ENCODE data around the gene UGGT1. TPM values are rescaled to one million over a fixed set of nuclear protein-coding genes. Genes with fewer than 3 reads are reported as not detected.

Gene UGGT1
- total and polyA plus RNA-seq, 9 donors = 7.1 to 42.5 (median 22.5) TPM

DNA sequence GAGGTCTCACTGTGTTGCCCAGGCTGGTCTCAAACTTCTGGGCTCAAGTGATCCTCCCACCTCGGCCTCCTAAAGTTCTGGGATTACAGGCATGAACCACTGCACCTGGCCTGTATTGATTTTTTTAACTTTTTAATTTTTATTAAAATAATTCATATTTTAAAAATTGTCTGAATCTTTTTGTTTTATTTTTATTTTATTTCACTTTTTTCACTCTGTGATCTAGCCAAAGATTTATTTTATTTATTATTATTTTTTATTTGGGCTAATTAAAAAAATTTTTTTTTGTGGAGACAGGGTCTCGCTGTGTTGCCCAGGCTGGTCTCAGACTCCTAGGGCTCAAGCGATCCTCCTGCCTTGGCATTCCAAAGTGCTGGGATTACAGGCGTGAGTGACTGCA lies 14.1 kb downstream of the UGGT1 start:
- H3K27me3 ChIP-seq = no peaks in the 10 kb centered on the region
- TF ChIP-seq POLR2A (IDR thresholded peaks at IDR 0.05) (no peak), EP300 (IDR thresholded peaks at IDR 0.05) (no peak)
- TF ChIP-seq, protein P1, sequence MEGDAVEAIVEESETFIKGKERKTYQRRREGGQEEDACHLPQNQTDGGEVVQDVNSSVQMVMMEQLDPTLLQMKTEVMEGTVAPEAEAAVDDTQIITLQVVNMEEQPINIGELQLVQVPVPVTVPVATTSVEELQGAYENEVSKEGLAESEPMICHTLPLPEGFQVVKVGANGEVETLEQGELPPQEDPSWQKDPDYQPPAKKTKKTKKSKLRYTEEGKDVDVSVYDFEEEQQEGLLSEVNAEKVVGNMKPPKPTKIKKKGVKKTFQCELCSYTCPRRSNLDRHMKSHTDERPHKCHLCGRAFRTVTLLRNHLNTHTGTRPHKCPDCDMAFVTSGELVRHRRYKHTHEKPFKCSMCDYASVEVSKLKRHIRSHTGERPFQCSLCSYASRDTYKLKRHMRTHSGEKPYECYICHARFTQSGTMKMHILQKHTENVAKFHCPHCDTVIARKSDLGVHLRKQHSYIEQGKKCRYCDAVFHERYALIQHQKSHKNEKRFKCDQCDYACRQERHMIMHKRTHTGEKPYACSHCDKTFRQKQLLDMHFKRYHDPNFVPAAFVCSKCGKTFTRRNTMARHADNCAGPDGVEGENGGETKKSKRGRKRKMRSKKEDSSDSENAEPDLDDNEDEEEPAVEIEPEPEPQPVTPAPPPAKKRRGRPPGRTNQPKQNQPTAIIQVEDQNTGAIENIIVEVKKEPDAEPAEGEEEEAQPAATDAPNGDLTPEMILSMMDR (IDR thresholded peaks at IDR 0.05) = no peak
- 94 to 98% (median 96%) methylated on average over 4 of the region's 4 CpGs for WGBS, 3 donors
- H3K9me3 ChIP-seq = no peaks in the 10 kb centered on the region
- no peak overlapping the region for H3K27ac ChIP-seq
- no peaks in the 10 kb centered on the region for H3K36me3 ChIP-seq
- H3K4me3 ChIP-seq = no peak overlapping the region
- no peaks in the 10 kb centered on the region for H3K4me1 ChIP-seq (ENCODE audit: insufficient read depth)
- intact Hi-C loops (cut with DNase I) = no loop called here
- DNase-seq = no peak

DNA sequence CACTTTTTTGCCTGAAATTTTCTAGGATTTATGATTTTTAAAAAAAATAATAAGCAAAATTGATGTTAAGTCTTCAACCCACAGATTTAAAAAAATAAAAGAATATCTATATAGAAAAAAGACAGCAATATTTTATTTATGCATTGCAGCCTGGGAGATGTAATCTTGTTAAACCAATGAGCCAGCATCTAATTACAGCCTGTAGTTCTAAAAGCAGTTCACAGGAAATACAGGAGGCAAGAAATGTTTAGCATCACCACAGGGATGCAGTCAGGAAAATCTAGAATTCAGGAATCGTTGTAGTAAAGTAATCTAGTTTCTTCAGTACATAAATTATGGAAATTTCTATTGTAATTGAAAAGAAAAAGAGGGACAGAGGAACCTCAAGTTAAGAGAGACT lies 17.2 kb downstream of the UGGT1 start:
- no peaks in the 10 kb centered on the region for H3K27me3 ChIP-seq
- H3K4me1 ChIP-seq (ENCODE audit: insufficient read depth) = no peaks in the 10 kb centered on the region
- no peaks in the 10 kb centered on the region for H3K36me3 ChIP-seq
- 76 to 88% (median 79%) methylated on average over 1 of the region's 1 CpG for WGBS, 3 donors
- no peak for DNase-seq
- no peak overlapping the region for H3K4me3 ChIP-seq
- H3K9me3 ChIP-seq = no peaks in the 10 kb centered on the region
- intact Hi-C loops (cut with DNase I) = no loop called here
- TF ChIP-seq POLR2A (IDR thresholded peaks at IDR 0.05) = no peak
- no peak for TF ChIP-seq EP300 (IDR thresholded peaks at IDR 0.05)
- TF ChIP-seq, protein P1 (IDR thresholded peaks at IDR 0.05) = no peak
- no peak overlapping the region for H3K27ac ChIP-seq

DNA sequence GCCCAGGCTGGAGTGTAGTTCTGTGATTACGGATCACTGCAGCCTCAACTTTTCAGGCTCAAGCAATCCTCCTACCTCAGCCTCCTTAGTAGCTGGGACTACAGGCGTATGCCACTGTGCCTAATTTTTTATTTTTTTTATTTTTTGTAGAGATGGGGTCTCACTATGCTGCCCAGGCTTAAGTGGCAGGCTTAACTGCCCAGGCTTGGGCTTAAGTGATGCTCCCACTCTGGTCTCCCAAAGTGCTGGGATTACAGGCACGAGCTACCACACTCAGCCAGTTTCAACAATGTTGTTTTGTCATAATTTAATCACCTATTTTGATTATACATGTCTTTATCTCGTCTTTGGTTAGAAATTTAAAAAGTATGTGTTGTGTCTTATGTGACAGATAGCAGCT lies 18.2 kb downstream of the UGGT1 start:
- WGBS, 3 donors = 80 to 87% (median 84%) methylated on average over 4 of the region's 4 CpGs
- intact Hi-C loops (cut with DNase I) = no loop called here
- Histone ChIP-seq H3K36me3 (no peaks in the 10 kb centered on the region), H3K4me3 (no peak overlapping the region), H3K4me1 (ENCODE audit: insufficient read depth) (no peaks in the 10 kb centered on the region), H3K27ac (no peak overlapping the region), H3K9me3 (no peaks in the 10 kb centered on the region), H3K27me3 (no peaks in the 10 kb centered on the region)
- no peak for TF ChIP-seq POLR2A (IDR thresholded peaks at IDR 0.05)
- TF ChIP-seq, protein P1 (IDR thresholded peaks at IDR 0.05) = no peak
- no peak for TF ChIP-seq EP300 (IDR thresholded peaks at IDR 0.05)
- no peak for DNase-seq

DNA sequence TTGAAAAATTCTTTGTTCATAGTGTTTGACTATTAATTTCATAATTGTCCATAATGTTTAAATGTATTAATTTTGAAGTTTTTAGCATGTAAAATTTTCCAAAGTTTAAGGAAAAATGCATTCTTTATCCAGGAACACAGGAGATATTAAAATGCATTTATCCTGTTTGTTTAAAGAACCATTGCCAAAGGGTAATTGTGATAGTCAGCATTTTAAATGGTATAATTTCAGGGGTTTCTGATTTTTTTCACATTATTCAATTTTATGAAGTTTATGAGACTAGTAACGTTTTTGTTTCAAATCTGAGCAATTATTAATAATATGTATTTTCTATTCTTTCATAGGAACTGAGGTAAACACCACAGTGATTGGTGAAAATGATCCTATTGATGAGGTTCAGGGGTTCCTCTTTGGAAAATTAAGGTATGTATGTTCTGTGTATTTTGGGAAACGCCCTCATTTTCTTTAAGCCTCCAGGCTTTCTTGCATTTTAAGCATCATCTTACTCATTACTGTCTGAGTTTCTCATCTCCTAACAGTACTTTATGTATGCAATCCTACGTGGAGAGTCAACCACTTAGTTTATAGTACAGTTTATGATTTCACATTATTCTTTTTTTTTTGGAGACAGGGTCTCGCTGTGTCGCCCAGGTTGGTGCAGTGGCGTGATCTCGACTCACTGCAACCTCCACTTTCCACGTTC lies 25.1 kb downstream of the UGGT1 start:
- DNase-seq = no peak
- Histone ChIP-seq H3K4me1 (ENCODE audit: insufficient read depth) (no peaks in the 10 kb centered on the region), H3K9me3 (no peaks in the 10 kb centered on the region), H3K27me3 (no peaks in the 10 kb centered on the region), H3K27ac (no peak overlapping the region), H3K4me3 (no peak overlapping the region), H3K36me3 (no peaks in the 10 kb centered on the region)
- TF ChIP-seq EP300 (IDR thresholded peaks at IDR 0.05) = no peak
- TF ChIP-seq POLR2A (IDR thresholded peaks at IDR 0.05) = no peak
- TF ChIP-seq, protein P1 (IDR thresholded peaks at IDR 0.05) = no peak
- WGBS, 3 donors = 82 to 85% (median 84%) methylated on average over 8 of the region's 8 CpGs
- intact Hi-C loops (cut with DNase I) = no loop called here
